Skeletal muscle tissue (tissue), 4 donors: ENCODE data around the gene SMOC2. TPM values are rescaled to one million over a fixed set of nuclear protein-coding genes. Genes with fewer than 3 reads are reported as not detected.
"Not testable (repeated sequence)": the region's sequence is repeated elsewhere in the genome, so short reads cannot be mapped to it uniquely, and the experiment has no call there.

Experiments used
- H3K27ac ChIP-seq: one replicate; pipeline ENCODE4 v1.7.0; 2013; ENCODE audit warnings: mild to moderate bottlenecking, low read depth, low read length, inconsistent platforms
- H3K27me3 ChIP-seq, 3 donors: one replicate each; pipeline ENCODE4 v1.7.0; 2013; ENCODE audit warnings: low read length in 3 of 3; ENCODE audit not compliant: control insufficient read depth in 3 of 3, insufficient read depth in 3 of 3
- H3K36me3 ChIP-seq, 3 donors: one replicate each; pipeline ENCODE4 v1.7.0; 2013; ENCODE audit warnings: low read length in 3 of 3; ENCODE audit not compliant: control insufficient read depth in 3 of 3, insufficient read depth in 3 of 3
- H3K4me1 ChIP-seq, 3 donors: one replicate each; pipeline ENCODE4 v1.7.0; 2013; ENCODE audit warnings: low read length in 3 of 3, mild to moderate bottlenecking in 3 of 3; ENCODE audit not compliant: control insufficient read depth in 3 of 3, insufficient read depth in 3 of 3
- H3K4me3 ChIP-seq, 3 donors: one replicate each; pipeline ENCODE4 v1.7.0; 2013; ENCODE audit warnings: low read length in 3 of 3
- H3K9ac ChIP-seq, 3 donors: one replicate each; pipeline ENCODE4 v1.7.0; 2013; ENCODE audit warnings: low read length in 3 of 3, mild to moderate bottlenecking in 3 of 3, moderate library complexity in 2 of 3, low read depth in 1 of 3
- H3K9me3 ChIP-seq, 3 donors: one replicate each; pipeline ENCODE4 v1.7.0; 2013; ENCODE audit warnings: low read length in 3 of 3; ENCODE audit not compliant: control insufficient read depth in 3 of 3
- total RNA-seq: library from RNA; depleted of rRNA; stranded (reverse); fragments of >200 nt; gene quantifications from one replicate; pipeline ENCODE4 v1.2.3, GENCODE V29; 2014
- donor health status: Osteomylitis.

The SMOC2 gene
- total RNA-seq, 1 donor from 2014 or later, result 26.6 TPM

- H3K4me1 ChIP-seq, result no peaks in the 10 kb centered on the region
- H3K9me3 ChIP-seq, result no peaks in the 10 kb centered on the region
- H3K9ac ChIP-seq, result no peak overlapping the region
- H3K36me3 ChIP-seq, result no peaks in the 10 kb centered on the region
- no peak overlapping the region for H3K27ac ChIP-seq
- H3K4me3 ChIP-seq, result no peak overlapping the region
- H3K27me3 ChIP-seq, result peaks cover 0 to 9% (median 0%) of the 10 kb centered on the region in 3 donors
Observed at GRCh38 chr6:168557512-168557911, 116.5 kb downstream of the SMOC2 start.

GRCh38 chr6:168558686-168559085 is 117.7 kb downstream of the SMOC2 start:
- Histone ChIP-seq H3K9me3 (no peaks in the 10 kb centered on the region), H3K9ac (no peak overlapping the region)

GRCh38 chr6:168559574-168560098 is 118.7 kb downstream of the SMOC2 start:
- Histone ChIP-seq H3K9me3 (no peaks in the 10 kb centered on the region), H3K27ac (no peak overlapping the region), H3K4me1 (no peaks in the 10 kb centered on the region), H3K36me3 (peaks cover 0 to 2% (median 0%) of the 10 kb centered on the region in 3 donors), H3K27me3 (peaks cover 0 to 9% (median 0%) of the 10 kb centered on the region in 3 donors), H3K4me3 (no peak overlapping the region), H3K9ac (no peak overlapping the region)

More at GRCh38 chr6:168558686-168559085, 117.7 kb downstream of the SMOC2 start:
- Histone ChIP-seq H3K4me1 (no peaks in the 10 kb centered on the region), H3K27ac (no peak overlapping the region), H3K4me3 (no peak overlapping the region), H3K27me3 (peaks cover 0 to 9% (median 0%) of the 10 kb centered on the region in 3 donors), H3K36me3 (peaks cover 0 to 2% (median 0%) of the 10 kb centered on the region in 3 donors)

GRCh38 chr6:168560126-168560525 is 119.1 kb downstream of the SMOC2 start:
- H3K36me3 ChIP-seq, result peaks cover 0 to 2% (median 0%) of the 10 kb centered on the region in 3 donors
- H3K27me3 ChIP-seq, result peaks cover 0 to 9% (median 0%) of the 10 kb centered on the region in 3 donors
- H3K9me3 ChIP-seq, result no peaks in the 10 kb centered on the region
- no peak overlapping the region for H3K27ac ChIP-seq
- no peak overlapping the region for H3K9ac ChIP-seq
- H3K4me1 ChIP-seq, result no peaks in the 10 kb centered on the region
- H3K4me3 ChIP-seq, result no peak overlapping the region

- Histone ChIP-seq H3K27me3 (peaks cover 0 to 8% (median 0%) of the 10 kb centered on the region in 3 donors), H3K9ac (no peak overlapping the region), H3K4me1 (no peaks in the 10 kb centered on the region), H3K36me3 (peaks cover 0 to 2% (median 0%) of the 10 kb centered on the region in 3 donors), H3K9me3 (no peaks in the 10 kb centered on the region), H3K27ac (no peak overlapping the region), H3K4me3 (no peak overlapping the region)
Observed at GRCh38 chr6:168562576-168563151, 121.7 kb downstream of the SMOC2 start.

- no peaks in the 10 kb centered on the region for H3K9me3 ChIP-seq
- H3K36me3 ChIP-seq, result peaks cover 0 to 2% (median 2%) of the 10 kb centered on the region in 3 donors
- no peak overlapping the region for H3K4me3 ChIP-seq
- H3K27ac ChIP-seq, result no peak overlapping the region
- no peaks in the 10 kb centered on the region for H3K4me1 ChIP-seq
- H3K9ac ChIP-seq, result no peak overlapping the region
- peaks cover 0 to 2% (median 0%) of the 10 kb centered on the region in 3 donors for H3K27me3 ChIP-seq
Observed at GRCh38 chr6:168563656-168564055, 122.7 kb downstream of the SMOC2 start.

- H3K36me3 ChIP-seq, result peaks cover 0 to 2% (median 2%) of the 10 kb centered on the region in 3 donors
- H3K4me3 ChIP-seq, result no peak overlapping the region
- no peak overlapping the region for H3K27ac ChIP-seq
- no peaks in the 10 kb centered on the region for H3K4me1 ChIP-seq
- no peak overlapping the region for H3K9ac ChIP-seq
- peaks cover 0 to 1% (median 0%) of the 10 kb centered on the region in 3 donors for H3K27me3 ChIP-seq
- H3K9me3 ChIP-seq, result no peaks in the 10 kb centered on the region
Observed at GRCh38 chr6:168565112-168565511, 124.1 kb downstream of the SMOC2 start.

GRCh38 chr6:168570211-168570610 is 129.2 kb downstream of the SMOC2 start:
- no peaks in the 10 kb centered on the region for H3K9me3 ChIP-seq
- no peak overlapping the region for H3K27ac ChIP-seq
- H3K4me1 ChIP-seq, result peaks cover 0 to 5% (median 0%) of the 10 kb centered on the region in 3 donors
- H3K9ac ChIP-seq, result no peak overlapping the region
- H3K36me3 ChIP-seq, result peaks cover 0 to 2% (median 0%) of the 10 kb centered on the region in 3 donors
- peaks cover 0 to 12% (median 5%) of the 10 kb centered on the region in 3 donors for H3K27me3 ChIP-seq
- H3K4me3 ChIP-seq, result no peak overlapping the region

- peaks cover 5 to 18% (median 7%) of the 10 kb centered on the region in 3 donors for H3K27me3 ChIP-seq
- peaks cover 0 to 2% (median 0%) of the 10 kb centered on the region in 3 donors for H3K36me3 ChIP-seq
- no peaks in the 10 kb centered on the region for H3K9me3 ChIP-seq
- H3K9ac ChIP-seq, result no peak overlapping the region
- H3K4me3 ChIP-seq, result no peak overlapping the region
- H3K27ac ChIP-seq, result no peak overlapping the region
- peaks cover 0 to 5% (median 0%) of the 10 kb centered on the region in 3 donors for H3K4me1 ChIP-seq
Observed at GRCh38 chr6:168571268-168571667, 130.3 kb downstream of the SMOC2 start.

GRCh38 chr6:168573276-168573835 is 132.4 kb downstream of the SMOC2 start:
- H3K9me3 ChIP-seq, H3K27ac ChIP-seq: not testable (repeated sequence)

More at GRCh38 chr6:168573276-168573835, 132.4 kb downstream of the SMOC2 start:
- H3K4me1 ChIP-seq, H3K4me3 ChIP-seq, H3K36me3 ChIP-seq, H3K9ac ChIP-seq: not testable (repeated sequence)
- H3K27me3 ChIP-seq, result peaks cover 5 to 18% (median 11%) of the 10 kb centered on the region in 3 donors
